PC-9 (cell line): ENCODE results near the gene KIF6.

Source experiments
- EZH2 ChIP-seq: fragments of 200-600 bp; sonication (generic); IDR thresholded peaks from 2 replicates; pipeline ENCODE4 v1.8.0; 2017; ENCODE audit warnings: antibody characterized with exemption, low read depth
- TF ChIP-seq, protein P1 (sequence below): fragments of 200-600 bp; sonication (generic); conservative IDR thresholded peaks from 2 replicates; pipeline ENCODE4 v1.6.1; 2017; ENCODE audit warnings: mixed run types, antibody characterized with exemption, mild to moderate bottlenecking, moderate library complexity

DNA sequence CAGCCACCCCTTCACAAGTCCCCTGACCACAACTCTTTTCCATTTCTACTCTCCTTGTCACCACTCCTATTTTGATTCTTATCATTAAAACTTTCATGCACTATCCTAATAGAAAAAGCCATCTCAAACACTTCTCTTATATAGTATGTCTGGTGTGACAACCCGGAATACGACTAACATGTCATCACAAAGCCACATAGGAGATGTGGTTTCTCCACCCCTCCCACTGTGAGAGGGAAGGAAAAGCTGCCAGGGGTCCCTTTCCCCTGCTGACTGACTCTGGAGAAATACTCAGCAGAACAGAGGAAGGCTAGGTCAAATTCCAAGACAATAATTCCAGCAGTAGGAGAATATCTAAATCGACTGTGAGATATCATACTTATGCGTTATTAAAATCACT, 209.7 kb downstream of the KIF6 start:
- TF ChIP-seq, protein P1, sequence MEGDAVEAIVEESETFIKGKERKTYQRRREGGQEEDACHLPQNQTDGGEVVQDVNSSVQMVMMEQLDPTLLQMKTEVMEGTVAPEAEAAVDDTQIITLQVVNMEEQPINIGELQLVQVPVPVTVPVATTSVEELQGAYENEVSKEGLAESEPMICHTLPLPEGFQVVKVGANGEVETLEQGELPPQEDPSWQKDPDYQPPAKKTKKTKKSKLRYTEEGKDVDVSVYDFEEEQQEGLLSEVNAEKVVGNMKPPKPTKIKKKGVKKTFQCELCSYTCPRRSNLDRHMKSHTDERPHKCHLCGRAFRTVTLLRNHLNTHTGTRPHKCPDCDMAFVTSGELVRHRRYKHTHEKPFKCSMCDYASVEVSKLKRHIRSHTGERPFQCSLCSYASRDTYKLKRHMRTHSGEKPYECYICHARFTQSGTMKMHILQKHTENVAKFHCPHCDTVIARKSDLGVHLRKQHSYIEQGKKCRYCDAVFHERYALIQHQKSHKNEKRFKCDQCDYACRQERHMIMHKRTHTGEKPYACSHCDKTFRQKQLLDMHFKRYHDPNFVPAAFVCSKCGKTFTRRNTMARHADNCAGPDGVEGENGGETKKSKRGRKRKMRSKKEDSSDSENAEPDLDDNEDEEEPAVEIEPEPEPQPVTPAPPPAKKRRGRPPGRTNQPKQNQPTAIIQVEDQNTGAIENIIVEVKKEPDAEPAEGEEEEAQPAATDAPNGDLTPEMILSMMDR: no peak
- no peak for TF ChIP-seq EZH2
